GM23248 (cell line): Measurements from ENCODE around the gene GALNT2.

Experiments used
- EZH2 ChIP-seq: fragments of 200-600 bp; sonication (generic); IDR thresholded peaks from 2 replicates; pipeline ENCODE4 v1.6.1; 2018; ENCODE audit warnings: antibody characterized with exemption, mild to moderate bottlenecking; ENCODE audit not compliant: insufficient read depth, poor library complexity, severe bottlenecking
- EZH2phosphoT487 ChIP-seq: fragments of 200-600 bp; sonication (generic); IDR thresholded peaks from 2 replicates; pipeline ENCODE4 v1.6.1; 2018; ENCODE audit warnings: antibody characterized with exemption, moderate library complexity, mild to moderate bottlenecking, low read depth; ENCODE audit not compliant: insufficient read depth

DNA sequence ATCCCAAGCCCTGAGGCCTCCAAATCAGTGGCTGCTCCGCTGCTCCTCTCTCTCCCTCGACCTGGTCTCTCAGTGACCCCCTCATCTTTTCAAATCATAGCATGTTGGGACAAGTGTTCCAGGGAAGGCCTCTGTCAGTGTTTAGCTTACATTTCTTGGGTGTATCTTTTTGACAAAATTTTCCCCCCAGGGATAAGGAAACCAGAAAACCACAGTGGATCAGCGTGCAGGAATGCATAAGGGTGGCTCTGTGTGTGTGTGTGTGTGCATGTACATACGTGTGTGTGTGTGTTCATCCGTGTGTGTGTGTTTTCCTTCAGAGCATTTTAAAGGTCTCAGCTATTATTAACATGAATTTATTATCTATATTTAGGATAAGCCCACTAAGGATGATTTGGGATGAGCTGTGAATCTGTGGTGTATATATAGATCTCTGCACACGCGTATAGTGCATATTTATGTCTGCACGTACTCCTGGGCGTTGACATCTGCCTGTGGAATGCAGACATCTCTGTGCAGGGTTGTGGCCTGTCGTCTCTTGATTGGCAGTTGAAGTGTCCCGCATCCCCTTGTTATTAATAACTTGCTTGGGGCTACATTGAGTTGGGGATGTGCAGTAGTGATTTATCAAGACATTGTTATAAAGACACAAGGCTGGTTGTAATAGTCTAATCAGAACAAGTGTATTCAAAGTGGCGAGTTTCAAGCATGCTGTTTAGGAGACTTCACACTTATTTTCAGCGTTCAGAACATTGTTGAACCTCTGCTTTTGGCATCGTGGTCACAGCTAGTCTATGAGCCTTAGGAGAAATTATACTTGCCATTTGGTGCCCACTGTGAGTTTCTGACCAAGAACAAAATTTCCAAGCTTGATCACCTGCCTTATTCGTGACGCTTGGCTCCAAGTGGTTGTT, 55.6 kb downstream of the GALNT2 start:
- no peak for TF ChIP-seq EZH2
- TF ChIP-seq EZH2phosphoT487: no peak
